GM19099 (cell line): ENCODE data around the gene OR5K1.

ENCODE experiments used
- POLR2A ChIP-seq: IDR thresholded peaks from 3 replicates; pipeline ENCODE4 v1.6.1; 2011; ENCODE audit warnings: low read depth; ENCODE audit not compliant: insufficient read length; ENCODE audit errors: extremely low read depth

Gene OR5K1

GRCh38 chr3:98462901-98463300, at the start of gene OR5K1:
Gene OR5K1 (plus strand): TSS chr3:98463201. CDS start chr3:98469577, 6,376 bp downstream.
- TF ChIP-seq POLR2A: no peak

DNA sequence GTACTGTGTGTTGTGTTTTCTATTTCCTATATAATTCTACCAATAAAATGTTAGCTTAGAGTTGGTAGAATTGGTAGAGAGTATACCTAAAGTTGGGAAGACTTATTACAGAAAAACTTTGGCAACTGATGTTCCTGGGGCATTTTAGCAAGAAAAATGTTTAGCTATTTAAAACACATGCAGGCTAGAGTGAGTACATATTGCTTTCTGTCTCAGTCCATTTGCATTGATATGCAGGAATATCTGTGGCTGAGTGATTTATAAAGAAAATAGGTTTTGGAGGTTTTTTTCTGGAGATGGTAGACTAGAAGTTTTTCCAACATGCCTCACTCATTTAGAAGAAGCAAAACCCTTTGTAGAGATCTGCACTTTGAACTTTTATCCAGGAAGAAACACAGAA, 30.4 kb upstream of the OR5K1 start:
- TF ChIP-seq POLR2A: no peak

- no peak for TF ChIP-seq POLR2A
Measured at GRCh38 chr3:98433764-98434163, 29.2 kb upstream of the OR5K1 start.

- no peak for TF ChIP-seq POLR2A
Measured at GRCh38 chr3:98434412-98434811, 28.6 kb upstream of the OR5K1 start.

GRCh38 chr3:98440283-98440682, 22.7 kb upstream of the OR5K1 start:
- TF ChIP-seq POLR2A: no peak

DNA sequence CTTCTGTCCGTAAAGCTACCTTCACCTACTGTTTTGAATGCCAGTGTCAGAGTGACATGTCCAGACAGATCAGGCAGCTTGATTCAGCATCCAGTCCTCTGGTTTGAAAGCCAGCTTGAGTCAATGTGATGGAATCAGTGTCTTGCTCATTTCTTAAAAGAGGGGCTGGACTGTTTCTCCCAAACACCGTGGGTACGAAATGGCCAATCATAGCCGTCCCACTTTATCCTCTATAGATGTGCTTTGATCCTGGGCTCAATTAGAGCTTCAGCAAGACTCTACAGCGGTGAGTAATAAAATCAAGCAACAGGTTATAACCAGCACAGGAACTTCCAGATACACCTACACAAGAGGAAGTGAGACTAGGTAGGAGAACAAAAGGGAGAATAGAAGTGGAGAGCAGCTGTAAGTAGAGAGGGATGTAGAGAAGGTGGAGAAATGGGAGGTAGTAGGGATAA, 17.0 kb upstream of the OR5K1 start:
- no peak for TF ChIP-seq POLR2A

DNA sequence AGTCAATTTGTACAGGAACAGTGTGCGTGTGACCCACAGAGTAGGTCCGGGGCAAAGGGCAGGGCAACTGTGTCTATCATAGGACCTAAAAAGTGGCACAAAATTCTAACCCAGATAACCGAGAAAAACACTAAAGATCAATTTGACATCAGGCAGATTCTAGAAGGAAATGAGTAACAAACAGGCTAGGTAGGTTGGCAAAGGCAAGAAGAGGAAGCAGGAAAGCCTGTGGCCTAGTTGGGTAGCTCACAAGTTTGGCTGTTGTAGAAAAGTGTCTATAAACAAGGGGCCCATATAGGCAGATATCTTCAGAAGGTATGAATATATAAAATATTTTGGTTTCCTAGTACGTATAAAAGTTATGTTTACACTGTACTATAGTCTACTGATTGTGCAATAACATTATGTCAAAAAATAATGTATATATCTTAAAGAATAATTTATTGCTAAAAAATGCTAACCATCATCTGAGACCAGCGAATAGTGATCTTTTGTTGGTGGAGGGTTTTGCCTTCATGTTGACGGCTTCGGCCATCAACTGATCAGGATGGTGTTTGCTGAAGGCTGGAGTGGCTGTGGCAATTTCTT, 13.3 kb upstream of the OR5K1 start:
- no peak for TF ChIP-seq POLR2A

DNA sequence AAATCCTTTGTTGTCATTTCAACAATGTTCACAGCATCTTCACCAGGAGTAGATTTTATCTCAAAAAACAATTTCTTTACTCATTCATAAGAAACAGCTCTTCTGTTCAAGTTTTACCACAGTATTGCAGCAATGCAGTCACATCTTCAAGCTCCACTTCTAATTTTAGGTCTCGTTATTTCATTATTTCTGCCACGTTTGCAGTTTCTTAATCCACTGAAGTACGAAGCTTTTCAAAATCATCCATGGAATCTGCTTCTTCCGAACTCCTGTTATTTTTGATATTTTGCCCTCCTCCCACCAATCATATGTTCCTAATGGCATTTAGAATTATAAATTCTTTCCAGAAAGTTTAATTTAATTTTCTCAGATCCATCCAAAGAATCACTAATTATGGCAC, 12.6 kb upstream of the OR5K1 start:
- TF ChIP-seq POLR2A: no peak

- TF ChIP-seq POLR2A: no peak
Measured at GRCh38 chr3:98453827-98454226, 9.2 kb upstream of the OR5K1 start.

DNA sequence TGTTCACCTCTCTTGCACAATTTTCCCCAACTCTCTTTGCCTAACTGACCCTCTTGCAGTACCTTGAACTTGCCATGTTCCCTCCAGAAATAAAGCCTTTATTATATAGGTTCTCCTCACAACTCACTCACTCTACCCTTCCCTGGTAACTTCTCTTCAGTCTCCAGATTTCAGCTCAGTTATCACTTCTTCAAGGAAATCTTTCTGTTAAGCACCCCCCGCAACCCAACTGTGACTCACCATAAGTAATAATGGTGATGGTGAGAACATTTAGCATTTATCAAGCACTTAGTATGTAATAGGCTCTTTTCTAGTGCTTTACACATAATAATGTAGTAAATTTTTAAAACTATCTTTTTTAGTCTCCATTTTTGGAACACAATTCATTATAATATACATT, 8.1 kb upstream of the OR5K1 start:
- no peak for TF ChIP-seq POLR2A

DNA sequence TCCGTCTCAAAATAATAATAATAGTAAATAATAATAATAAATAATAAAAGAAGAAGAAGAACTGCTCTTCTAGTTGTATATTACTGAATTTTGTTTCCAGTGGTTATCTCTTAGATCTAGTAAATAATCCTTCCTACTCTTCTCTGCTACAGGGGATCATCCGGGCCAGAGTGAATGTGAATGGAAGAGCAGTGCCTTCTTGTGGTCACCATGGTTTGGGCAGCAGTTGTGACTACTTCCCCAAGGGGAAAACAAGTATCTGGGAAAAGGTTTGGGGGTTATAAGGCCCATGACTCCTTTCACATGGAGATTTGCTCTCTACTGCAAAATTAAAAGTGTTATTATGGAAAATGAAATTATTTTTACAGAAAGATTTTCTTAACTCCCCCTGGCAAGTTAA, 5.5 kb upstream of the OR5K1 start:
- no peak for TF ChIP-seq POLR2A

GRCh38 chr3:98460220-98460619, 2.8 kb upstream of the OR5K1 start:
- no peak for TF ChIP-seq POLR2A

- no peak for TF ChIP-seq POLR2A
Measured at GRCh38 chr3:98482717-98483482, 19.9 kb downstream of the OR5K1 start.

- TF ChIP-seq POLR2A: no peak
Measured at GRCh38 chr3:98483626-98484025, 20.6 kb downstream of the OR5K1 start.

GRCh38 chr3:98497381-98497780, 34.4 kb downstream of the OR5K1 start, which contains the start of gene OR5K2:
Gene OR5K2 (plus strand): TSS chr3:98497681. CDS start chr3:98497681, 0 bp downstream.
- no peak for TF ChIP-seq POLR2A

DNA sequence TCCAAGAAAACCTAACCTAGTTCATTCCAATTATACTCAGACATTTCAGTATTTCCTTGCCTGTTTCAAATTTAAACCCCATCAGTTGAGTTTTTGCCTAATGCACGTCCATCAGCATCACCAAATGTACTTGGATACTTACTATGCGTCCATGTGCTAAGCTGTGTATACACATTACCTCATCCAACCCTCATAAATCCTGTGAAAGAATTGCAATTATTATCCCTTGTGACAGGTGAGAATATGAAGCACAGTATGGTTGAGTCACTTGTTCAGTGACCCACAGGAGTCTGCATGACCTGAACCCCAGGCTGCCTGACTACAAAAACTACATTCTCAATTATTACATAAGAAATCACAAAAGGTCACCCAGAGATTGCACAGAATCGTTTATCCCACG, 37.0 kb downstream of the OR5K1 start:
- no peak for TF ChIP-seq POLR2A
